Upper lobe of left lung (tissue), 6 donors: ENCODE data around the gene SELENOF. TPM values are rescaled to one million over a fixed set of nuclear protein-coding genes. Genes with fewer than 3 reads are reported as not detected.

Source experiments
- ATAC-seq, 2 donors: fragments of 200-7000 bp; cut with Tn5 transposase; one replicate each; pipeline ENCODE4 v1.9.1; 2022; ENCODE audit warnings: mild to moderate bottlenecking in 2 of 2, moderate library complexity in 2 of 2; ENCODE audit not compliant: low FRiP score in 2 of 2
- DNase-seq, 2 donors: peaks; one replicate each; pipeline ENCODE4 v3.0.0-alpha.2; 2019 to 2020
- H3K27ac ChIP-seq, 4 donors: fragments of 200-600 bp; sonication (generic); one replicate each; pipeline ENCODE4 v1.5.1; 2016 to 2019
- H3K27me3 ChIP-seq, 4 donors: fragments of 200-600 bp; sonication (generic); one replicate each; pipeline ENCODE4 v1.5.1; 2017 to 2019
- H3K36me3 ChIP-seq, 4 donors: fragments of 200-600 bp; sonication (generic); one replicate each; pipeline ENCODE4 v1.5.1; 2016 to 2019
- H3K4me1 ChIP-seq, 4 donors: fragments of 200-600 bp; sonication (generic); one replicate each; pipeline ENCODE4 v1.5.1; 2018 to 2019
- H3K4me3 ChIP-seq, 4 donors: fragments of 200-600 bp; sonication (generic); one replicate each; pipeline ENCODE4 v1.5.1; 2017 to 2019; ENCODE audit warnings: mild to moderate bottlenecking in 2 of 4, moderate library complexity in 1 of 4
- H3K9me3 ChIP-seq, 4 donors: fragments of 200-600 bp; sonication (generic); one replicate each; pipeline ENCODE4 v1.5.1; 2018 to 2019
- EP300 ChIP-seq, 4 donors: sonication (generic); formaldehyde crosslinking; IDR thresholded peaks; one replicate each; pipeline ENCODE4 v1.5.1; 2017; ENCODE audit warnings: antibody characterized with exemption in 4 of 4, control low read depth in 2 of 4
- POLR2A ChIP-seq, 4 donors: fragments of 450-650 bp; IDR thresholded peaks; one replicate each; pipeline ENCODE4 v1.5.1; 2016 to 2017; ENCODE audit warnings: antibody characterized with exemption in 4 of 4, mild to moderate bottlenecking in 2 of 4
- POLR2AphosphoS5 ChIP-seq, 2 donors: sonication (generic); formaldehyde crosslinking; IDR thresholded peaks; one replicate each; pipeline ENCODE4 v1.5.1; 2017; ENCODE audit warnings: antibody characterized with exemption in 2 of 2
- WGBS, 2 donors: methylation state at CpG; one replicate each; pipeline ENCODE4 v1.1.5; 2017 to 2018; 5-methylcytosine and 5-hydroxymethylcytosine counted together
- total RNA-seq, 6 donors: library from RNA; depleted of rRNA in 4 of 6; stranded (reverse); fragments of >200 nt in 4 of 6; gene quantifications; one replicate each; pipeline versions ENCODE4 v1.1.0 to v1.2.1, GENCODE V29; 2016 to 2021
- TF ChIP-seq, protein P1 (sequence below), 6 experiments: fragments of 450-650 bp in 4 of 6; fragments of 200-600 bp in 2 of 6; sonication (generic) in 2 of 6; IDR thresholded peaks; one replicate each; pipeline ENCODE4 v1.5.1; 2016 to 2019; ENCODE audit warnings: antibody characterized with exemption in 6 of 6
- donor health status: DM: no; HTN: no; CAD: no; lungs with moderate emphysema.
- donor health status: DM: no; HTN: yes; CAD: no; lungs with severe emphysema.

The SELENOF gene
- total RNA-seq, 6 donors from 2014 or later, result 23.0 to 217 (median 132) TPM

DNA sequence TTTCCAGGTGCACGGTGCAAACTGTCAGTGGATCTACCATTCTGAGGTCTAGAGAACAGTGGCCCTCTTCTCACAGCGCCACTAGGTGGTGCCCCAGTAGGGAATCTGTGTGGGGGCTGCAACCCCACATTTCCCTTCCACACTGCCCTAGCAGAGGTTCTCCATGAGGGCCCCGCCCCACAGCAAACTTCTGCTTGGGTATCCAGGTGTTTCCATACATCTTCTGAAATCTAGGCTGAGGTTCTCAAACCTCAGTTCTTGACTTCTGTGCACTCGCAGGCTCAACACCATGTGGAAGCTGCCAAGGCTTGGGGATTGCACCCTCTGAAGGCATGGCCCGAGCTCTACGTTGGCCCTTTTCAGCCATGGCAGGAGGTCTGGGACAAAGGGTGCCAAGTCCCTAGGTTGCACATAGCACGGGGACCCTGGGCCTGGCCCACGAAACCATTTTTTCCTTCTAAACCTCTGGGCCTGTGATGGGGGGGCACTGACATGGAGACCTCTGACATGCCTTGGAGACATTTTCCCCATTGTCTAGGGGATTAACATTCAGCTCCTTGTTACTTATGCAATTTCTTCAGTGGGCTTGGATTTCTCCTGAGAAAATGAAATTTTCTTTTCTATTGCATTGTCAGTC is 10.5 kb upstream of the SELENOF start:
- TF ChIP-seq, protein P1, sequence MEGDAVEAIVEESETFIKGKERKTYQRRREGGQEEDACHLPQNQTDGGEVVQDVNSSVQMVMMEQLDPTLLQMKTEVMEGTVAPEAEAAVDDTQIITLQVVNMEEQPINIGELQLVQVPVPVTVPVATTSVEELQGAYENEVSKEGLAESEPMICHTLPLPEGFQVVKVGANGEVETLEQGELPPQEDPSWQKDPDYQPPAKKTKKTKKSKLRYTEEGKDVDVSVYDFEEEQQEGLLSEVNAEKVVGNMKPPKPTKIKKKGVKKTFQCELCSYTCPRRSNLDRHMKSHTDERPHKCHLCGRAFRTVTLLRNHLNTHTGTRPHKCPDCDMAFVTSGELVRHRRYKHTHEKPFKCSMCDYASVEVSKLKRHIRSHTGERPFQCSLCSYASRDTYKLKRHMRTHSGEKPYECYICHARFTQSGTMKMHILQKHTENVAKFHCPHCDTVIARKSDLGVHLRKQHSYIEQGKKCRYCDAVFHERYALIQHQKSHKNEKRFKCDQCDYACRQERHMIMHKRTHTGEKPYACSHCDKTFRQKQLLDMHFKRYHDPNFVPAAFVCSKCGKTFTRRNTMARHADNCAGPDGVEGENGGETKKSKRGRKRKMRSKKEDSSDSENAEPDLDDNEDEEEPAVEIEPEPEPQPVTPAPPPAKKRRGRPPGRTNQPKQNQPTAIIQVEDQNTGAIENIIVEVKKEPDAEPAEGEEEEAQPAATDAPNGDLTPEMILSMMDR (IDR thresholded peaks at IDR 0.05), result no peak
- no peak for TF ChIP-seq POLR2AphosphoS5 (IDR thresholded peaks at IDR 0.05)
- TF ChIP-seq EP300 (IDR thresholded peaks at IDR 0.05), result no peak
- TF ChIP-seq POLR2A (IDR thresholded peaks at IDR 0.05), result no peak
- Histone ChIP-seq H3K36me3 (no peaks in the 10 kb centered on the region), H3K4me1 (peaks cover 0 to 5% (median 2%) of the 10 kb centered on the region in 4 donors), H3K4me3 (no peak overlapping the region), H3K27me3 (no peaks in the 10 kb centered on the region), H3K27ac (no peak overlapping the region), H3K9me3 (peaks cover 0 to 20% (median 0%) of the 10 kb centered on the region in 4 donors)
- WGBS, 2 donors, result 96% methylated on average over 4 to 8 of the region's 8 CpGs
- ATAC-seq (no peak), DNase-seq (no peak)

- H3K4me3 ChIP-seq, result no peak overlapping the region
- H3K9me3 ChIP-seq, result peaks cover 0 to 20% (median 0%) of the 10 kb centered on the region in 4 donors
- no peak overlapping the region for H3K27ac ChIP-seq
- H3K36me3 ChIP-seq, result no peaks in the 10 kb centered on the region
- TF ChIP-seq POLR2AphosphoS5 (IDR thresholded peaks at IDR 0.05), result no peak
- TF ChIP-seq, protein P1 (IDR thresholded peaks at IDR 0.05), result no peak
- TF ChIP-seq EP300 (IDR thresholded peaks at IDR 0.05), result no peak
- no peak for TF ChIP-seq POLR2A (IDR thresholded peaks at IDR 0.05)
- ATAC-seq, result no peak
- 100% methylated on average over 1 of the region's 1 CpG for WGBS, 2 donors
- H3K4me1 ChIP-seq, result peaks cover 0 to 5% (median 2%) of the 10 kb centered on the region in 4 donors
- H3K27me3 ChIP-seq, result no peaks in the 10 kb centered on the region
- no peak for DNase-seq
Measured at GRCh38 chr1:86922445-86922844, 8.5 kb upstream of the SELENOF start.

DNA sequence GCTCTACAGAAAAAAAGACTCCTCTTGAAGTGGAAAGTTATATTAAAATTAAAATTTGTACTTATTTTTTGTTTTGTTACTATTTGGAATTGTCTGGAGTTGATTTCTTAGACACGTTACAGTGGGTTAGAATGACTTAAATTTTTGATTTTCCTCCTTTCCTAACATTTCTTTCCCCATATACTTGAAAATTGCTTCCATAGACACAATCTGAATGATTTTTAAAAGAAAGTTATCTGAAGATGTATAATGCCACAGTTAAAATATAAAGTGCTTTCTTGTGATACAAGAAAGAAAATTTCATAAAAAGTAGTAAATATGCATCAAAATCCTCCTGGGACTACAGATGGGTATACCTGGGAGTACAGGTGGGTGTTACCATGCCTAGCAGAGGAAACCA is 2.8 kb upstream of the SELENOF start:
- Histone ChIP-seq H3K4me1 (peaks cover 13 to 22% (median 17%) of the 10 kb centered on the region in 4 donors), H3K27ac (no peak overlapping the region), H3K4me3 (no peak overlapping the region), H3K9me3 (no peaks in the 10 kb centered on the region), H3K36me3 (no peaks in the 10 kb centered on the region), H3K27me3 (no peaks in the 10 kb centered on the region)
- 90 to 100% methylated on average over 1 of the region's 1 CpG for WGBS, 2 donors
- no peak for ATAC-seq
- TF ChIP-seq POLR2A (IDR thresholded peaks at IDR 0.05) (no peak), EP300 (IDR thresholded peaks at IDR 0.05) (no peak), POLR2AphosphoS5 (IDR thresholded peaks at IDR 0.05) (no peak)
- TF ChIP-seq, protein P1 (IDR thresholded peaks at IDR 0.05), result no peak
- DNase-seq, result no peak

DNA sequence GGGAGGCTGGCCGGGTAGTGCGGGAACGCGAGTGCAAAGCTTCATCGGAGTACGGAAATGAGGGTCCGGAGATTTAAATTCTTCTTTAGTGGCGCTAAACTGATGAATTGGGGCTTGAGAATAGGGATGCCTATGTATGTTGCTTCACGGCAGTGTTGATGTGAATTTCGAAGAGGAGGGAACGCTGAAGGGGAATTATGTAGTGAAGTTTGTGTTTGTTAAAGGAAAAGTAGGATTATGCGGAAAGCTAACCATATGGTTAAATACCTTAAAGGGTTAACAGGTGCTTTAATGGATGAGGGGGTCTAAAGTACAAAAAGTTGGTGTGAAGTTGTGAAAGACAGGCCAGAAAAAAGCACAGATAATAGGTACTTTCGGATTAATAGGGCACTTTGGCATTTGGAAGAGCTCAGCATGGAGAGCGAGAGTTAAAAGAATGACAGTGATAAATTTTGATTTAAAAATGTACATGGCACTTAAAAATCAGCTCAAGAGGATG is 1.9 kb upstream of the SELENOF start:
- TF ChIP-seq, protein P1 (IDR thresholded peaks at IDR 0.05), result no peak
- TF ChIP-seq POLR2AphosphoS5 (IDR thresholded peaks at IDR 0.05) (no peak), EP300 (IDR thresholded peaks at IDR 0.05) (no peak), POLR2A (IDR thresholded peaks at IDR 0.05) (no peak)
- H3K4me3 ChIP-seq, result peak overlapping the region; percentile 95 to 97 (median 96)
- DNase-seq, result no peak
- WGBS, 2 donors, result 3 to 6% methylated on average over 14 of the region's 14 CpGs
- peak overlapping the region; percentile 83 to 96 (median 92) for H3K27ac ChIP-seq
- H3K9me3 ChIP-seq, result no peaks in the 10 kb centered on the region
- H3K27me3 ChIP-seq, result no peaks in the 10 kb centered on the region
- ATAC-seq, result no peak
- H3K4me1 ChIP-seq, result peaks cover 13 to 30% (median 19%) of the 10 kb centered on the region in 4 donors
- H3K36me3 ChIP-seq, result no peaks in the 10 kb centered on the region
